Thyroid gland (tissue), 4 donors: ENCODE data around the gene DLG1.

ENCODE experiments used
- CTCF ChIP-seq, 6 experiments: fragments of 200-600 bp in 3 of 6; fragments of 450-650 bp in 3 of 6; sonication (generic) in 3 of 6; IDR thresholded peaks; one replicate each; pipeline ENCODE4 v1.5.1; 2016 to 2019; ENCODE audit warnings: antibody characterized with exemption in 6 of 6, mild to moderate bottlenecking in 2 of 6, inconsistent platforms in 1 of 6, moderate library complexity in 1 of 6
- POLR2A ChIP-seq, 2 donors: fragments of 450-650 bp; IDR thresholded peaks; one replicate each; pipeline ENCODE4 v1.6.1; 2017; ENCODE audit warnings: antibody characterized with exemption in 2 of 2, mild to moderate bottlenecking in 2 of 2, moderate library complexity in 1 of 2

GRCh38 chr3:197019535-197019934 is 278.9 kb downstream of the DLG1 start:
- TF ChIP-seq CTCF (IDR thresholded peaks at IDR 0.05) (no peak), POLR2A (IDR thresholded peaks at IDR 0.05) (no peak)
